ENCODE measurements around the gene FAM3A.
"Not testable (repeated sequence)": the region's sequence is repeated elsewhere in the genome, so short reads cannot be mapped to it uniquely, and the experiment has no call there.

FAM3A gene, protein sequence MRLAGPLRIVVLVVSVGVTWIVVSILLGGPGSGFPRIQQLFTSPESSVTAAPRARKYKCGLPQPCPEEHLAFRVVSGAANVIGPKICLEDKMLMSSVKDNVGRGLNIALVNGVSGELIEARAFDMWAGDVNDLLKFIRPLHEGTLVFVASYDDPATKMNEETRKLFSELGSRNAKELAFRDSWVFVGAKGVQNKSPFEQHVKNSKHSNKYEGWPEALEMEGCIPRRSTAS

DNA sequence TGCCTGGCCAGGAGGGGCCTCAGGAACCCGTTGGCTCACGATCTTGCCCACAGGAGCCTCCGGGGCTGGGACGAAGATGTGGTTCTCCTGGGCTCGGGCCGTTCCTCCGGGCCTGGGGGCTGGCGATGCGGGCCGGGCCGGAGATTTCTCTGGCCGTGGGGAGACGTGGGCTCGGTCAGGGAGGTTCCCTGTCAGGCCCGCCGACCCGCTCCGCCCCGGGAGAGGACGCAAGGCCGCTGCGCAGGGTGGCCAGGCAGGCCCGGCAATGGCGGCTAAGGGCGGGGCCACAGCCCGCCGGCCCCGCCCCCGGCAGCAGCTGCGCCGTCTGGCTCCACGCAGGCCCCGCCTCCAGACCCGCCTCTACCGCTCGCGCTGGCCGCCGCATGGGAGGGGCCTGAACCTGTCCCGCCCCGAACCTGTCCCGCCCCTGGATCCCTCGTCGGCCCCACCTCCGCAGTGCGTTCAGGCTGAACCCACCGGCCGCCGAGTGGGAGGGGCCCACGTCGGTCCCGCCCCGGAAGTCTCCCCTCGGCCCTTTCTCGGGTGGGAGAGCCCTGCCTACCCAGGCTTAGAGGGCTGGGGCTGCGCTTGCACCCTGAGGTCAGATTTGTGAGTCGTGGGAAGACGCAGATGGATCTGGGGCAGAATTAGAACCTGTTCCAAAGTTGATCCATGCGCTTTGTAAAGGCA is at the start of gene FAM3A:
TSS of gene FAM3A (minus strand) at position 267 of the 690 bp plus-strand sequence. CDS start 460 bp downstream, outside the sequence.
- TF ChIP-seq, protein P1, sequence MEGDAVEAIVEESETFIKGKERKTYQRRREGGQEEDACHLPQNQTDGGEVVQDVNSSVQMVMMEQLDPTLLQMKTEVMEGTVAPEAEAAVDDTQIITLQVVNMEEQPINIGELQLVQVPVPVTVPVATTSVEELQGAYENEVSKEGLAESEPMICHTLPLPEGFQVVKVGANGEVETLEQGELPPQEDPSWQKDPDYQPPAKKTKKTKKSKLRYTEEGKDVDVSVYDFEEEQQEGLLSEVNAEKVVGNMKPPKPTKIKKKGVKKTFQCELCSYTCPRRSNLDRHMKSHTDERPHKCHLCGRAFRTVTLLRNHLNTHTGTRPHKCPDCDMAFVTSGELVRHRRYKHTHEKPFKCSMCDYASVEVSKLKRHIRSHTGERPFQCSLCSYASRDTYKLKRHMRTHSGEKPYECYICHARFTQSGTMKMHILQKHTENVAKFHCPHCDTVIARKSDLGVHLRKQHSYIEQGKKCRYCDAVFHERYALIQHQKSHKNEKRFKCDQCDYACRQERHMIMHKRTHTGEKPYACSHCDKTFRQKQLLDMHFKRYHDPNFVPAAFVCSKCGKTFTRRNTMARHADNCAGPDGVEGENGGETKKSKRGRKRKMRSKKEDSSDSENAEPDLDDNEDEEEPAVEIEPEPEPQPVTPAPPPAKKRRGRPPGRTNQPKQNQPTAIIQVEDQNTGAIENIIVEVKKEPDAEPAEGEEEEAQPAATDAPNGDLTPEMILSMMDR (IDR thresholded peaks at IDR 0.05; ENCODE audit: low read length, missing control alignments): no peak
- DNase-seq (ENCODE audit: low read depth): peak; percentile 91
- H3K4me3 ChIP-seq (replicated peaks; ENCODE audit: low read depth, low read length): peak within 1 kb of the TSS; percentile 69

GRCh38 chrX:154562295-154562694 is 46.3 kb upstream of the FAM3A start:
- H3K4me3 ChIP-seq (replicated peaks; ENCODE audit: low read depth, low read length); DNase-seq (ENCODE audit: low read depth): not testable (repeated sequence)

DNA sequence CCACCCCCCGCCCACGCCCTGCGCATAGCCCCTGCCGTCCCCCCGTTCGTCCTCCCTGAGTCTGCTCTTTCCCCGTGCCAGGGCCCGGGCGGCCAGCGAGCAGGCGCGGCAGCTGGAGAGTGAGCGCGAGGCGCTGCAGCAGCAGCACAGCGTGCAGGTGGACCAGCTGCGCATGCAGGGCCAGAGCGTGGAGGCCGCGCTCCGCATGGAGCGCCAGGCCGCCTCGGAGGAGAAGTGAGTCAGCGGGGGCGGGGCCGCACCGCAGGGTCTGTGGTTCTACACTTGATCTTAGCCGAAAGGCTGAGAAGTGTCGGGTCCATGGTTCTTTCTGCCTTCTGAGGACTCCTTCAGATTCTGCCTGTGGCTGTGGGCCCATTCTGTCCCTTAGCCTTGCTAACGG is 44.3 kb upstream of the FAM3A start:
- DNase-seq (ENCODE audit: low read depth); H3K4me3 ChIP-seq (replicated peaks; ENCODE audit: low read depth, low read length): not testable (repeated sequence)

GRCh38 chrX:154558896-154559295 is 42.9 kb upstream of the FAM3A start:
- H3K4me3 ChIP-seq (replicated peaks; ENCODE audit: low read depth, low read length); DNase-seq (ENCODE audit: low read depth): not testable (repeated sequence)

DNA sequence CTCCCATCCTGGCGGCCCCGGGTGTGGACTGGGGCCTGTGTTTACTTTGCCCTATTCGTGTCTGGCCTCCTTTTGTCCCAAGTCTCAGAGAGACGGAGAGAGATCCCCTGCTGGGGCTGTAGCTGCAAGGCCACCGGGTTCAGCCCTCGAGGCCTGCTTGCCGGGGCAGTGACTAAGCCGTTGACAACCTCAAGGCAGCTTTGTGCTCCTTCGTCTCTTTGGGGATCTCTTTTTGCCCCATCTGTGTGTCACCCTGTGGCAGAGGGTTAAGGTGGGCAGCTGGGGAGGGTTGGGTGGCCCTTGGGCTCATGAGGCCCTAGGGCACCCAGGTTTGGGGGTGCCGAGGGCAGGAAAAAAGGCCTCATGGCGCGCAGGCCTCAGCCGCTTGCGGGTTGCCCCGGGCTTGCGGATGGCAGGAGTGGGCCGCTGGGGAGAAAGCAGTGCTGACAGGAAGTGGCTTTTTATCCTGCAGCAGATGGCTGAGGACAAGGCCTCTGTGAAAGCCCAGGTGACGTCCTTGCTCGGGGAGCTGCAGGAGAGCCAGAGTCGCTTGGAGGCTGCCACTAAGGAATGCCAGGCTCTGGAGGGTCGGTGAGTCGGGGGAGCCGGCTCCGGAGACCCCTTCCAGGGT is 42.1 kb upstream of the FAM3A start:
- DNase-seq (ENCODE audit: low read depth); H3K4me3 ChIP-seq (replicated peaks; ENCODE audit: low read depth, low read length): not testable (repeated sequence)

DNA sequence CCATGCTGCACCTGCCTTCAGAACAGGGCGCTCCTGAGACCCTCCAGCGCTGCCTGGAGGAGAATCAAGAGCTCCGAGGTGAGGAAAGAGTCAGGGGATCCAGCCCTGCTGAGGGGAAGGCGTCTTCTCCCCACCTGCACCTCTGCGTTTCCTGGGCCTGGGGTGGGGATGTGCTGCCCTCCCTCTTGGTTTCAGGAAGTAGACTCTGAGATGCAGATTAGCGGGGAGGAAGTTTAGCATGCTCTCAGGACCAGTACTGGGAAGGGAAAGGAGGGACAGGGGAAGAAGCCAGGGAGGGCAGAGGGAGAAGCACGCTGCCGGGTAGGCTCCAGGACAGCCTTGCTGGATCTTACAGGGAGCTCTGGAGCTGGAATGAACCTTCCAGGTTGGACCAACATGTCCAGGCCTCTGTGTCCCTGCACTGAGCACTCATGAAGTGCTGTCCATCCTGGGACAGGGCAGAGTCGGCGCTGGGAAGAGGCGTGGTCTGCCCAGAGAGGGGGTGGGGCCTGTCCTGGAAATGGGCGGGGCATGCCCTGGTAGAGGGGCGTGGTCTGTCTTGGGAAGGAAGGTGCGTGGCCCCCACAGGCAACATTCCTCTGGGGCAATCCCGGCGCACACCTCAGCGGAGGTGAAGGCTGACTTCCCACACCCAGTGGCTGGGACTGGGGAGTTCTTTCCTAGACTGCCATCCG is 36.2 kb upstream of the FAM3A start:
- not testable (repeated sequence) for DNase-seq (ENCODE audit: low read depth)

GRCh38 chrX:154549766-154550165 is 33.7 kb upstream of the FAM3A start:
- H3K4me3 ChIP-seq (replicated peaks; ENCODE audit: low read depth, low read length): no peak overlapping the region
- DNase-seq (ENCODE audit: low read depth): no peak
- TF ChIP-seq, protein P1 (IDR thresholded peaks at IDR 0.05; ENCODE audit: low read length, missing control alignments): no peak

More for the DNA sequence above, 36.2 kb upstream of the FAM3A start:
- H3K4me3 ChIP-seq (replicated peaks; ENCODE audit: low read depth, low read length): not testable (repeated sequence)

GRCh38 chrX:154548028-154548316 is 31.9 kb upstream of the FAM3A start:
- TF ChIP-seq, protein P1 (IDR thresholded peaks at IDR 0.05; ENCODE audit: low read length, missing control alignments): no peak

GRCh38 chrX:154547245-154548027 is 31.4 kb upstream of the FAM3A start, which contains the start of gene IKBKG:
IKBKG (plus strand) TSS chrX:154547620; CDS start chrX:154552003, 4,383 bp downstream.
- peak; percentile 91 for DNase-seq (ENCODE audit: low read depth)
- peak within 1 kb of the TSS; percentile 78 for H3K4me3 ChIP-seq (replicated peaks; ENCODE audit: low read depth, low read length)
- TF ChIP-seq, protein P1 (IDR thresholded peaks at IDR 0.05; ENCODE audit: low read length, missing control alignments): no peak

More at GRCh38 chrX:154548028-154548316, 31.9 kb upstream of the FAM3A start:
- DNase-seq (ENCODE audit: low read depth): peak; percentile 29
- peak overlapping the region; percentile 78 for H3K4me3 ChIP-seq (replicated peaks; ENCODE audit: low read depth, low read length)

Data from fibroblast of pulmonary artery (primary cell).